Activated CD4-positive, alpha-beta T cell treated with anti-CD3 and anti-CD28 coated beads, Interleukin-2, Interleukin-4, amounts not matched to agents 100 ng/mL and 50 ng/mL, durations not matched to agents 16 hours and 8 hours (primary cell): Measurements from ENCODE around the gene HVCN1.
A peak's percentile ranks its signal among the peaks of the same experiment; 100 is the strongest.

ENCODE experiments used
- DNase-seq: peaks from one replicate; pipeline ENCODE4 v3.0.0-alpha.2; 2020; ENCODE audit warnings: low spot score

HVCN1 gene

DNA sequence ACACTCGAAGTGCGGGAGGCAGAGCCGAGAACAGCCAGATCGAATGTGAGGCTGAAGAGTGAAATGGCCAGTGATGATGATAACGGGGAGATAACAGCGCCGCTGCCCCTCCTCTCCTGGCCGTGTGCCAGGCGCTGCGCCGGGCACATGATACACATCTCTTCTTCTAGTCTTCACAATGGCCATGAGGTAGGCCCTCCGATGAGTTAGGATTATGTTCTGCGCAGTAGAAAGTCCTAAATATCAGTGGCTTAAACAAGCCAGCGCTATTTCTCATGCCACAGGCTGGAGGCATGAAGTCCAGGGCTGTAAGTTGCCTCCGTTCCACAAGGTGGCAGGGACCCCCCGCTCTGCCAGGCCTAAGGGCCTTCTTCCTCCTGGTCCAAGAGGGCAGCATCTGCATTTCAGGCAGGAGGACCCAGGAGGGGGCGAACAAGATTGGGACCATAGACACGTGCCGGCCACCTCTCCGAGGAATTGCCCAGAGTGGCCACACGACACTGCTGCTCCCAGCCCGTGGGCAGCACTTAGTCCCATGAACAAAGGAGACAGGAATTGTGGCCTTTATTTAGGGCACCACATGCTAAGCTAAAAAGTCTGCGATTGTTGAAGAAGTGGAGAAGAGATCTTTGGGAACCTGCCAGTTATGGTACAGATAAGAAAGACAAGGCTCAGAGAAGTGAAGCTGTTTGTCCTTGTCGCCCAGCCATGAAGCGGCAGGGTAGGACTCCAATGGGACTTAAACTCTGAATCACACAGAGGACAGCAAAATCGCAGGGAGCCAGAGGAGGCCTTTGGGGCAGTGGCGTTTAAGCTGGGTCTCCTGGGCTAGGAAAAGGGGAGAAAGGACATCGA lies 10.9 kb upstream of the HVCN1 start:
- no peak for DNase-seq

DNA sequence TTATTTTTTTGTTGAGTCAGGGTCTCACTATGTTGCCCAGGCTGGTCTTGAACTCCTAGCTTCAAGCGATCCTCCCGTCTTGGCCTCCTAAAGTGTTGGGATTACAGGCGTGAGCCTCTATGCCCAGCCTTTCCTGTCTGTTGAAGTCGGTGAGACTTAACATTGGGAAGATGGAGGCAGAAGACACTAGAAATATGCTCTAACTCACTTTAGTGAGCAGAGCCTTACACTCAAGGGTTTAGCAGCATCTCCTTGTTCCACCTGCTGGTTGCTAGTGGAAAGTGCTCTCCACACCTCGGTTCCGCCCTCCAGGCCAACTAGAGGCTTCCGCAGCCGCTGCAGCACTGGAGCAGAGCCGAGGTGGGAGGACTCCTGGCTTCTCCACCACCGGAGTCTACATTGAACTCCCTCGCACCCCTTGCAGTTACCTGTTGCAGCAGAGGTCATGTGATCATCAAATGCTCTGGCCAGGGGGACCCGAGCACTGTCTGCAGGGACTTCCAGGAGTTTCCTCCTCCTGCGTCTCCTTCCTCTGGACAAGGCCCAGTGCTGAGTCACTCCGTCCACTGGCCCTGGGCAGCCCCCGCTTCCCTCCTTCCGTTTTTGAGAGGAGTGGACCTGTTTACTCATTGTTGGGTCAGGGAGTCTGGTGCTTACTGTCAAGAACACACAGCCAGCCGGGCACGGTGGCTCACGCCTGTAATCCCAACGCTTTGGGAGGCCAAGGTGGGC lies 9.4 kb upstream of the HVCN1 start:
- peak; percentile 85 for DNase-seq

DNA sequence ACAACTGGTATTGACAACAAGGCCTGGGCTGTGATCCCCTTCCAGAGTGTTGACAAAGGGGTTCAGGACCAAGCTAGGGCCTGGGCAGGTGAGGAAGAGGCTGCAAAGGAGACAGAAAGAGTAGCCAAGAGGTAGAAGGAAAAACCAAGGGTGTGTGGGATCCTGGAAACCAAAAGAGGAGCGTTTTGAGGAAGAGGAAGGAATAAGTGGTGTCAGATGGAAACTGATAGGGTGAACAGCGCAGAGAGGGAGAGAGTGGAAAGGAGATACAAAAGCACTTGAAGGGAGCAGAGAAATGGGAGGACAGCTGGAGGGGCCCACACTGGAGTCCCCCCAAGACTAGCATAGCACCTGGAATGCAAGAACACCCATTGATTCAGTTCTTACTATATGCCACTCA lies 8.3 kb upstream of the HVCN1 start:
- no peak for DNase-seq

DNA sequence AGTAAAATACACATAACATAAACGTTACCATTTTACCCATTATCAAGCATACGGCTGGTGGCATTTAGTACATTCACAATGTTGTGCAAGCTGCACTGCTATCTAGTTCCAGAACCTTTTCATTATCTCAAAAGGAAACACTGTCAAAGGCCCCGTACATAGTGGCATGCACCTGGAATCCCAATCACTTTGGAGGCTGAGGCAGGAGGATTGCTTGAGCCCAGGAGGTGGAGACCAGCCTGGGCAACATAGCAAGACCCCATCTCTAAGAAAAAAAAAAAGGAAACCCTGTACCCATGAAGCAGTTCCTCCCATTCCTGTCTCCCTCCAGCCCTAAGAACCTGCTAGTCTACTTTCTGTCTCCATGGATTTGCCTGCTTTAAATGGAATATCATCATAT lies 7.4 kb upstream of the HVCN1 start:
- no peak for DNase-seq

DNA sequence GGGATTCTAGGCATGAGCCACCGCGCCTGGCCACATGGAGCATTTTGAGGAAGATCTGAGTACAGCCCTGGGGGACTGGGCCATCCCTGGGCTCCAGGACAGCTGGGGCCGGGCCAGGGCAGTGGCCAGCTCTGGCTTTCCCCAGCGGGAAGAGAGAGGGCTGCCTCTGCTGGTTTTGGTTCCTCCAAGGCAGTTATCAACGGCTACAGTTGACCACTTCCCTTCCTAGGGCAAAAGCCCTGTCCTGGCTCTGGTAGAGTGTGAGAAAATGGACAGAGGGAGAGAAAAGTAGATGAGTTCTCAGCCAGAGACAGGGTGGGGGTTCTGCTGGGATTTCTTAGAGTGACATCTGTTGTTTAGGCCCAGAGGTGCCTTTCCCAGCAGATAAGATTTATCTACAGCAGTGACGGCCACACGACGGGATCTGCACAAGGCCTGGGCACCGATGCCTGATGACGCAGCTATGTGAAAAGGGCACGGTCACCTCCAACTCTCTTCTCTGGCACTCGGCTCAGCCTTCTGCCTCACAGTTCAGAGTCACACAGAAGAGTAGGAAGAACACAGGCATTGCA lies 5.5 kb upstream of the HVCN1 start:
- no peak for DNase-seq

DNA sequence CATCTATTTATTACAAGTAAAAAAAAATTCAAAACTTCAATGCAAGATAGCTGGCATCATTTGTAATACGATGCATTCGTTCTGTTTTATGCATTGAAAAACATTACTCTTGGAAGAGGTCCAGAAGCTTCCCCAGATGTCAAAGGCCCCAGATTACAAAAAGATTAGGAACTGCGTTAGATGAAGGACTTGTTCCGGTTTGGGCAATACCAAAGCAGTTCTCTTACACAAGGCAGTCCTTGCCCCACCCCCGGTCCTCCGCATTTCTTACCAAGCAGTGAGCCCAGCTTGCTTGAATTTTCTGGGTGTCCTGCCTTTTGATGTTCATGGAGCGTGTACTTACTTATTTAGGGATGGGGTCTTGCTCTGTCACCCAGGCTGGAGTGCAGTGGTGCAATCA lies 4.8 kb upstream of the HVCN1 start:
- no peak for DNase-seq

DNA sequence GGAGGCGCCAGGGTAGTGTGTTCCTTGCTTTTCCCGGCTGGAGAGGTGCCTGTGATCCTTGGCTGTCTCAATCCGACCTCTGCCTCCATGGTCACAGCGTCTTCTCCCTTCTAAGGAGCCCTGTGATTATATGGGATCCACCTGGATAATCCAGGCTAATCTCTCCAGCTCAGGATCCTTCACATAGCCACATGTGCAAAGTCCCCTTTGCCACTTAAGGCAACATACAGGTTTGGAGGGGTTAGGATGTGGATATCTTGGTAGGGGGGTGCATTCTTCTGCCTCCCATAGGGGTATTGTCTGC lies 1.2 kb upstream of the HVCN1 start:
- DNase-seq: no peak

DNA sequence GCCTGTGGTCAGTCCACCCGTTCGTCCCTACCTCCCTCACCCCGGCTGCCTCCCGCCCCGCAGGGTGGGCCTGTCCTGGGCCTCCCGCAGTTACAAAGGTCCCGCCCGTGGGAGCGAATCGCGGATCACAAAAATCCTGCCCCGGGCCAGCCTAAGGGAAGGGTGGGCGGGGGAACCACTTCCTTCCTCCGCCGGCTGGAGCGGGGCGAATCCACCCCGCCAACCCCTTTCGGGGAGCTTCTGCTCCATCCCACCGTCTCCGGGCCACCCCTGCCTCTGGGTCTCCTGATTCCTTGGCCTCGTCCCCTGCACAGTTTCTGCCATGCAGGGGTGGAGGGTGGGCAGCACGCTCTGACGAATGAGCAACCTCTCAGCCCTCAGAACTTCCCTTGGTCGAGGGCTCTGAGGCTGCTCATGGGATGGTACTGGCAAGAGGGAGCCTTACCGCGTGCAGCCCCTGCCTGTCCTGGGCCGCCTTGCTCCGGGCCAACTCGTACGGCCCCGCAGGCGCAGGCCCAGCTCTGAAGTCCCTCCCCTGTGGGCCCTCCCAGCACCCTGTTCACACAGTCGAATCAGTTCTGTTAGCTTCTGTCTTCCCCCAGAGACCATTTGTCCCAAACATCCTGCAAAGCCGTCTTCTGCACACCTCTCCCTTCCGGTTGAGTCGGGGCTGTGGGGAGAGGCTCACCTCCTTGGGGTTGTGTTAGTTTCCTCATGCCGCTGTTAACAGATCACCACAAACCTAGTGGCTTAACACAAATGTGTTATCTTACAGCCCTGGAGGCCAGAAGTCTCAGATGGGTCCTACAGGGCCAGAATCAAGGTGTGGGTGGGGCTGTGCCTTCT lies 589 bp upstream of the HVCN1 start:
- DNase-seq: peak; percentile 48

DNA sequence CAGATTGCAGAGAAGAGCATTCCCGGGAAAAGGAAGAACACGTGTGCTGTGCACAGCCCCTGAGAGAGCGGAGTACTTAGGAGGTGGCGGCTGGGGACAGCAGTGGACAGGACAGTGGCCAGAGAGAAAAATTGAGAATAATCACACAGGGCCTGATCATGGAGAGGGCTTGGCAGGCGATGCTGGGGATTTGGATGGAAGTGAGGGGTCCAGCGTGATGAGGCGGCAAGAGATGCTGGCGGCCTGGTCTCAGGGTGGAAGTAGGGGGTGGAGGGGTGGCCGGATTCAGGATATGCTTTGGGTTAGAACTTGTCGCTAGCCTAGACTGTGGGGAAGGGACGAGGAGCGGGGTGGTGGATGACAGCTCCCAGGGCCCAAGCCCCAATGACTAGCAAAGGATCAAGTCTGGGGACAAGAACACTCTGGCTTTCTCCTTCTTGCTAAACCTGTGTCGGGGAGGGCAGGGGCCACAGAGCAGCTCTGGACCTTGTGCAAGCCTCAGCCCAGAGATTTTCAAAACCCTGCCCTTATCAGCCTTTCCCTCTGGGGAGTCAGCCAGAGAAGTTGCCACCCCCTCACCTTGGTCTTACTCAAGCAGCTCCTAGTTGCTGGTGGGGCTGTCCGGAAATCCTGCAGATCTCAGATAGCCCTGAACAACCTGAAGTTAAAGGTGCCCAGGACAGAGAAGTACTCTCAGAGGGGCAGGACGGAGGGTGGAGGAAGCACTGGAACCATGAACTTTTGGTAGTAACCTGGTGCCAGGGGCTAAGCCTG lies 1.3 kb downstream of the HVCN1 start:
- no peak for DNase-seq

DNA sequence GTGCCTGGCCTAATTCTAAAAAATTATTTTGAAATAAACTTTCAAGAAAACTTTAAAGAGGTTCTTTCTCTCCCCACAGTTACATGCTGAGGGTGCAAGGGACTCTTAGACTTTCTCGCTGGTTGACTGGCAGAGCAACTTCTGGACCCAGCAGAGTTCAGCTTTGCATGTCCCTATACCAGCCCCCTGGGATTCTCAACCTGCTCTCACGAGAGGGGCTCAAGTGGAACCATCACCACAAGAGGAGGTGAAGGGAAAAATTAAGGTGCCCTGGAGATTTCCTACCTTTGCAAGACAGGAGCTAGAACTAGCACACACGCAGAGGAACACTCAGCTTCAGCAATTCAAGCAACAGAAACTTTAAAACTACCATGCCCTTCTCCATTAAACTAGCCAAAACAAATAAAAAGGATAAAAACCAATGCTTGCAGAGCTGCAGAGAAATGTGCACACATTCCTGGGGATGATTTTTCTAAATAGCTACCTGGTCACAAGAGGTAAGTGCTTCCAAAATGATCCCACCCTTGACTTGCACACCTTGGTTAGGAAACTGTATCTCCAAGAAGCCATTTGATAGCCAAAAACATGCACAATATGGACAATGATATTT lies 2.5 kb downstream of the HVCN1 start:
- DNase-seq: no peak

DNA sequence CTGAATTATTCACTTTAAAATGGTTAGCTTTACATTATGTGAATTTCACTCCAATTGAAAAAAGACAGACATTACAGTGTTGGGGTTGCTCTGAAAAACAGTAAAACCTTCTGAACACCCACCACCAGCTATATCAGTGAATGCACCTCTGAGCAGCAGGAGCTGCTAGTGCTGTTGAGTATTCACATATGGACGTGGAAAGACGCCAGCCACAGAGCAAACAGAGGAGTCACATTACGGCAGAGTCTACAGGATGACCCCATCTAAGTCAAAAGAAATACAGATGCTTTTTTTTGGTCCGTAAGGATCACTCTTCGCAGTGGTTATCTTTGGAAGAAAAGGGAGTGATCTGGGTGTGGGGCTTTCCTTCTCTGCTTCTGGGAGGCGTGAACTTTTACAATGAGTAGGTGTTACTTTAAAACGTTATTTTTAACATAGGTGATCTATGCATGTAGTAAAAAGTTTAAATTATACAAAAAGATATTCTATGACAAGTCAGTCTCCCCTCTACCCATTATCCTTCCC lies 4.5 kb downstream of the HVCN1 start:
- DNase-seq: no peak

DNA sequence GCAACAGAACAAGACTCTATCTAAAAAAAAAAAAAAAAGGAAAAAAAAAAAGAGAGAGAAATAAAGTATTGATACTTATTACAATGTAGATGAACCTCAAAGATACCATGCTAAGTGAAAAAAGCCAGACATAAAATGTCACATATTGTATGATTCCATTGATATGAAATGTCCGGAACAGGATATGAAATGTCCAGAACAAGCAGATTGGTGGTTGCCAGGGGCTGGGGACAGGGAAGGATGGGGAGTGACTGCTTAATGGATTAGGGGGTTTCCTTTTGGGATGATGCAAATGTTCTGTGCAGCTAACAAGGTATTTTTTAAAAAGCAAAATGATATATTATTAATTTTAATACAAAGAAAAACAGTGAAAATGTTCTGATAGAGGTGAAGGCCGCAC lies 5.0 kb downstream of the HVCN1 start:
- DNase-seq: no peak

DNA sequence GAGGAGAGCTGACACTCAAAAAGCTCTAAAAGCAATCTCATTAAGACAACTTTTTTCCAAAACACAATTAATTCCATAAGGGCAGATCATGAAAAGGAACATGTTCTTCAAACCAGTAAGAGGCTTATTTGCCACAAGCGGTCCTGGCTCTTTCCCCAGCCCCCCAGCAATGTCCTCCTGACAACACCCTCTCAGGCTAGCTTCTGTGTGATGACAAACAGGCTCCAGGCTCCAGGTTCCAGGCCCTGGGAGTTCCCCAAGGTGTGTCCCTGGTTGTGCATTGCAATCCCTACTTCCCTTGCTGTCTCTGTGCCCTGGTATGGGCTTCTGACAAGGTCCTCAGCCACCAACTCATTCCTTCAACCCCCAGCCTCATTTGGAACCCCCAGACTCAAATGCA lies 8.9 kb downstream of the HVCN1 start:
- no peak for DNase-seq

DNA sequence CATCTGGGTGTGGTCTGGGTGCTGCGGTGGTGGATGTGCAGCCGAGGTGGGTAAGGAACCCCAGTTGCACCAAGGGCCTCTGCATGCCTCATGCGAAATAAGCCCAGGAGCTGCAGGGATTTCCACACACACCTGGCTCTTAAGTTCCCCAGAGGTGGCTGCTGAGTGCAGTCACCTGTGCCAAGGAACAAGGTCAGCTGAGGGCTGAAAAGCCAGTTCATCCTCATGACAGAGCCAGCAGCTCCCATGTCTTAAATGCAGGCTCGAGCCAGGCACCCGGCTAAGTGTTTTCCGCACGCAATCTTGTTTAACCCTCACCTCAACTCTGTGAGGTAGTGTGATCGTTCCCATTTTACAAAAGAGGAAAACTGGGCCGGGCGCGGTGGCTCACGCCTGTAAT lies 9.7 kb downstream of the HVCN1 start:
- no peak for DNase-seq

DNA sequence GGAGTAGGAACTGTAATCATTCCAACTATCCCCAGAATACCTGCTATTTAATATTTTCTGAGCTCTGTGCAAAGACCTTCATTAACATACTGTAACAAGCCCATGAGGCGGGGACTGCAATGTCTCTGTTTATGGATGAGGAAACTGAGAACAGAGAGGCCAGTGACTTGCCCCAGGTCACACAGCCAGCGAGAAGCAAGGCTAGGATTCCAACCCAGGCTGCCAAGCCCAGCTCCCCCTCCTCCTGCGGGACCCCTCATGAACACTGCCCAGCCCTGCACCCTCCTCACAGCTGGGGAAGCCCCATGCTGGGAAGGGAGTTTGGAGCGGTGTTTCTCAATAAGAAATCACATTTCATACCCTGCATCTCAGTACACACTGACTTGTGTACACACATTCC lies 10.9 kb downstream of the HVCN1 start:
- DNase-seq: no peak

DNA sequence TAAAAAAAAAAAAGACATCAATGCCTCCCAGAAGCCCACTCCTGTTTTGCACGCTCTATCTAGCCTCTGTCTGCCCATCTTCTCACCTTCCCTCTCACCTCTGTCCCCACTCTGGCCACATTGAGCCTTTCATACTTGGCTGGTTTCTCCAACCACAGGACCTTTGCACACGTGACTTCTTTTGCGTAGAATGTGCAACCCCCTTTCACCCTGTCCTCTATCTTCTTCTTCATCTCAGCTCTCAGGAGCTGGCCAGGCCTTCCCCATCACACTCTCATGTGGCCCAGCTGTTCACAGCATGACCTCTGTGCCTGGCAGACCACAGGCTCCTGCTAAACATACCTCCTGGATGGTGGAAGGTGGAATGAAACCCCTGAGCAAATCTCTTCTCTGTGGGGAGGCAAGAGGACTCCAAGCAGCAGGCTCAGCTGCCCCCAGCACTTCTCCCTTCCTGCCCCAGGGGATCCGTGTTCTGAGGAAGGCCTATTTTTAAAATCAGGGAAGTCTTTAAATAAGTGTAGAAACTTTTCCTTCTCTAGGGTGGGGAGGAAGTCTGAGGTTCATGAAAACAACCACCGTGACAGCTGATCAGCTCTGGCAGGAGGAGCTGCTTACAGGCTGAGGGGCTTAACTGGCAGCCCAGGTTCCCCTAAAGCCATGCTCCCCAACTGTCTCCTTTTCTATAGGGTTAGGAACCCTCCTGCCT lies 11.6 kb downstream of the HVCN1 start:
- DNase-seq: no peak

DNA sequence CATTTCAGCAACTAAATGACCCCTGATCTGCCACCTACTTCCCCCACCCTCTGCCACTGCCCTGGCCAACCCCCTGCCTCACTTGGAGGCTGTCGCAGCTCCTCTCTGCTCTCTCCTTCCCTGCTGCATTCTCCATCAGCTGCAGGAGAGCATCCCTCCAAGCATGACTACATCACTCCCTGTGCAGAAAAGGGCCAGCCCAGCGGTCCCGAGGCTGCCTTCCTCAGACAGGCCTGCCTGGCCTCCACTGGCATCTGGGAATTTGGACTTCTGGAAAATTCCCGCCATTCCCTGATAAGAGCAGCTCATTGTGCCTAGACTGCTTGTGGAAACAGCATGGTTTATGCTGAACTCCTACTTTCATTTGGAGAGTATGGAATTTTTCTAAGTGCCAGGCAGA lies 12.7 kb downstream of the HVCN1 start:
- no peak for DNase-seq

DNA sequence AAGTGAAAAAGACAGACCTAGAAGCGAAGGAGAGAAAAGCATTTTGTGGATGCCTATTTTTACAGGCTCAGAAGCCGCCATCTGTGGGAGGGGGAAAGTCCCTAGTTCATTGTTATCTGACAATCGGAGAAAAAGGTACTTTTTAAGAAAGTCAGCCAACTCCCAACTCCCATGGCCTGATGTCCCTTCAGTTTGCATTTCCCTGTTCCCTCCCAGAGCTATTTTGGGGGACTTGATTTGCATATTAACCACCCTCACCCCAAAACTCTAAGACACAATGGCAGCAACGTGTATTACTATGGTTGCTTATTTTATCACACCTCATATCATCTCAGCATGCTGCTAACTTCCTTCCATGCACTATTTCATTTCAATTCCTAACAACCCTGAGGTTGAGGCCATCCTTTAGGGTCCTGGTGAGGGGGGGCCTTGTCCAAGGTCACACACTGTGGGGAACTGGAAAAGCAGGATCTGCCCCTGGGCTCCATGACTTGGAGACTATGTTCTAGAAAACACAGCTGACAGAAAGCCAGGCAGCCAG lies 18.7 kb downstream of the HVCN1 start:
- DNase-seq: peak; percentile 28

DNA sequence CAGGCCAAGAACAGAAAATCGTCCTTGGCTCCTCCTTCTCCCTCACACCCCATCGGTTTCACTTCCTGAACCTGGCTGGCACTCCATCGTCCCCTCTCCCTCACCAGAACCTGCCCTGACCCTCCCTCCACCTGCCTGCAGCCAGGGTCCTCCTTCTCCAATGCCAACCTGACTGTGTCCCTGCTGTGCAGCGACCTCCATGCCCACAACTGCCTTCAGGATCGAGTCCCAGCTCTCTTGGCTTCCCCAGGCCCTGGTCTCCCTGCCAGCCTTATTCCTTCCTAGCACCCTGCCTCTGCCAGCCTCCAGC lies 19.8 kb downstream of the HVCN1 start:
- no peak for DNase-seq

DNA sequence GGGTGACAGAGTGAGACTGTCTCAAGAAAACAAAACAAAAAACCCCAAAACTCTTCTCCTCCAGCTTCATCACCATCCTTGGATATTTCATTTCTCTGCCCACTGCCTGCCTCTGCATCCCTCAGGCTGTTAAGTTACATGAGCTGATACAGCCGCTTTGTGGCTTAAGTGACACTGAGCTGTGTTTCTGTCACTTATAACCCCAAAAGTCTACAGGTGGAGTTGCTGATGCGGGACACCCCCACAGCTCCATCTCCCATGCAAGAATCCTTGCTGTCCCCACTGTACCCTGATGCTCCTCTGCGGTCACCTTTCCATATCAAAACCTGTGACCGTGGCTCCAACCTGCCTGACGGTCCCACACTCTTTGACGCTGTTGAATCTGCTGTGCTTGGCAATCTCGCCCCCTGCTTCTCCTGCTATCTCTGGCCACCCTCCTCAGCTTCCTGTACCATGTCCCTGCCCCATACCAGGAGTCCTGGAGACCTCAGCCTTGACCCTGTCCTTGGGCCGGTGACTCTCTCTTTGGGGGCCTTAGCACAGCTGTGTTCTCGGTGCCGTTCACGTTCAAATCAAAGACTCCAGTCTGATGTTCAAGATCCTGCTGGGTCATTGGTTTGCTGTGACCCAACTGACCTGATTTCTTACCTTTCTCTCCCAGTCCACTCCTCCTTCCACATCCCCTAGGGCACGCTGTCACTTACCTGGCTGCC lies 20.3 kb downstream of the HVCN1 start:
- DNase-seq: no peak
